Measurements from ENCODE around the gene EVI5L. TPM values are rescaled to one million over a fixed set of nuclear protein-coding genes. Genes with fewer than 3 reads are reported as not detected.

Gene EVI5L
- total and polyA plus RNA-seq, 2 of the 13 experiments (the other 11 are each of a cell fraction or from before 2014, with no cell fraction given), result 1.7 to 2.4 TPM

DNA sequence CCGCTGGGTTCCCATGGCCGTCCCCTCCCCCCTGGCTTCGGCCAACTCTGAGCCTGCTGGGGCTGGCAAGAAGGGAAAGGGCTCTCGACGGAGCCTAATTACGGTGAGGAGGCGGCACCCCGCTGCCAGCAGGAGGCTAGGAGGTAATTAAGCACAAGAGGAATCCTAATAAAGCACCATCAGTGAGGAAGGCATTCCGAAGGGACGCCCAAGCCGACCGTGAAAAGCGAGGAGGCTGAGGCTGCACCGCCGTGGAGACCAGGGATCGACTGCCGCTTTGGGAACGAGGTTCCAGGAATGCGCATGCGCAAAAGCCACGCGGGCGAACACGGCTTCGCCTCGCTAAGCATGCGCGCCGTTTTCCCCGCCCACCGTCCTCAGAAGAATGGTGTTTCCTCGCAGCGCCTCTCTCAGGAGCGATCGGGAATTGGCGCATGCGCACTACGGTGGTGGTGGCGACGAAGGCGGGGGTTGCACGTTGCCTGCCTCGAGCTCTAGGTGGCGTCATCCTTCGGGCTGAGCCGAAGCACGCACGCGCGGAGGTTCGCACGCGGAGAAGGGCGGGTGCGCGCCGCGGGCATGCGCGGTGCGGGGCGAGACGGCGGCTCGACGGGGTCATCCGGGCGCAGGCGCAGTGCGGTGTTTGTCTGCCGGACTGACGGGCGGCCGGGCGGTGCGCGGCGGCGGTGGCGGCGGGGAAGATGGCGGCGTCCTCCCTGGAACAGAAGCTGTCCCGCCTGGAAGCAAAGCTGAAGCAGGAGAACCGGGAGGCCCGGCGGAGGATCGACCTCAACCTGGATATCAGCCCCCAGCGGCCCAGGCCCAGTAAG, 73.4 kb downstream of the EVI5L start, which contains the start of gene MAP2K7 (continued):
- TF ChIP-seq, protein P1, sequence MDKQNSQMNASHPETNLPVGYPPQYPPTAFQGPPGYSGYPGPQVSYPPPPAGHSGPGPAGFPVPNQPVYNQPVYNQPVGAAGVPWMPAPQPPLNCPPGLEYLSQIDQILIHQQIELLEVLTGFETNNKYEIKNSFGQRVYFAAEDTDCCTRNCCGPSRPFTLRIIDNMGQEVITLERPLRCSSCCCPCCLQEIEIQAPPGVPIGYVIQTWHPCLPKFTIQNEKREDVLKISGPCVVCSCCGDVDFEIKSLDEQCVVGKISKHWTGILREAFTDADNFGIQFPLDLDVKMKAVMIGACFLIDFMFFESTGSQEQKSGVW (CRISPR knock-in tag; IDR thresholded peaks at IDR 0.05; ENCODE audit: borderline replicate concordance), result no peak
- TF ChIP-seq MIER2 (CRISPR knock-in tag; IDR thresholded peaks at IDR 0.05) (no peak), ZNF879 (CRISPR knock-in tag; IDR thresholded peaks at IDR 0.05) (peak; percentile 81; the same call in 1 of the 2 replicates), GATAD1 (CRISPR knock-in tag; IDR thresholded peaks at IDR 0.05) (peak; percentile 80), BRD4 (CRISPR knock-in tag; IDR thresholded peaks at IDR 0.05) (peak; percentile 57), KAT7 (CRISPR knock-in tag; IDR thresholded peaks at IDR 0.05; ENCODE audit: borderline replicate concordance) (no peak; the same call in 1 of the 2 replicates)
- TF ChIP-seq, protein P2, sequence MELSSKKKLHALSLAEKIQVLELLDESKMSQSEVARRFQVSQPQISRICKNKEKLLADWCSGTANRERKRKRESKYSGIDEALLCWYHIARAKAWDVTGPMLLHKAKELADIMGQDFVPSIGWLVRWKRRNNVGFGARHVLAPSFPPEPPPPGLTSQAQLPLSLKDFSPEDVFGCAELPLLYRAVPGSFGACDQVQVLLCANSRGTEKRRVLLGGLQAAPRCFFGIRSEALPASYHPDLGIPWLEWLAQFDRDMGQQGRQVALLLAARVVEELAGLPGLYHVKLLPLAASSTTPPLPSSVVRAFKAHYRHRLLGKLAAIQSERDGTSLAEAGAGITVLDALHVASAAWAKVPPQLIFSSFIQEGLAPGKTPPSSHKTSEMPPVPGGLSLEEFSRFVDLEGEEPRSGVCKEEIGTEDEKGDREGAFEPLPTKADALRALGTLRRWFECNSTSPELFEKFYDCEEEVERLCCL (CRISPR knock-in tag; IDR thresholded peaks at IDR 0.05; ENCODE audit: borderline replicate concordance), result 0 out of 2 replicates have a peak, but pooled peaks have one; percentile 85
- TF ChIP-seq, protein P3, sequence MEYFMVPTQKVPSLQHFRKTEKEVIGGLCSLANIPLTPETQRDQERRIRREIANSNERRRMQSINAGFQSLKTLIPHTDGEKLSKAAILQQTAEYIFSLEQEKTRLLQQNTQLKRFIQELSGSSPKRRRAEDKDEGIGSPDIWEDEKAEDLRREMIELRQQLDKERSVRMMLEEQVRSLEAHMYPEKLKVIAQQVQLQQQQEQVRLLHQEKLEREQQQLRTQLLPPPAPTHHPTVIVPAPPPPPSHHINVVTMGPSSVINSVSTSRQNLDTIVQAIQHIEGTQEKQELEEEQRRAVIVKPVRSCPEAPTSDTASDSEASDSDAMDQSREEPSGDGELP (IDR thresholded peaks at IDR 0.05; ENCODE audit: borderline replicate concordance, low read depth), result no peak; the same call in 1 of the 2 replicates
- TF ChIP-seq, protein P4, sequence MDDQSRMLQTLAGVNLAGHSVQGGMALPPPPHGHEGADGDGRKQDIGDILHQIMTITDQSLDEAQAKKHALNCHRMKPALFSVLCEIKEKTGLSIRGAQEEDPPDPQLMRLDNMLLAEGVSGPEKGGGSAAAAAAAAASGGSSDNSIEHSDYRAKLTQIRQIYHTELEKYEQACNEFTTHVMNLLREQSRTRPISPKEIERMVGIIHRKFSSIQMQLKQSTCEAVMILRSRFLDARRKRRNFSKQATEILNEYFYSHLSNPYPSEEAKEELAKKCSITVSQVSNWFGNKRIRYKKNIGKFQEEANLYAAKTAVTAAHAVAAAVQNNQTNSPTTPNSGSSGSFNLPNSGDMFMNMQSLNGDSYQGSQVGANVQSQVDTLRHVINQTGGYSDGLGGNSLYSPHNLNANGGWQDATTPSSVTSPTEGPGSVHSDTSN (CRISPR knock-in tag; IDR thresholded peaks at IDR 0.05; ENCODE audit: borderline replicate concordance), result no peak
- TF ChIP-seq, protein P5, sequence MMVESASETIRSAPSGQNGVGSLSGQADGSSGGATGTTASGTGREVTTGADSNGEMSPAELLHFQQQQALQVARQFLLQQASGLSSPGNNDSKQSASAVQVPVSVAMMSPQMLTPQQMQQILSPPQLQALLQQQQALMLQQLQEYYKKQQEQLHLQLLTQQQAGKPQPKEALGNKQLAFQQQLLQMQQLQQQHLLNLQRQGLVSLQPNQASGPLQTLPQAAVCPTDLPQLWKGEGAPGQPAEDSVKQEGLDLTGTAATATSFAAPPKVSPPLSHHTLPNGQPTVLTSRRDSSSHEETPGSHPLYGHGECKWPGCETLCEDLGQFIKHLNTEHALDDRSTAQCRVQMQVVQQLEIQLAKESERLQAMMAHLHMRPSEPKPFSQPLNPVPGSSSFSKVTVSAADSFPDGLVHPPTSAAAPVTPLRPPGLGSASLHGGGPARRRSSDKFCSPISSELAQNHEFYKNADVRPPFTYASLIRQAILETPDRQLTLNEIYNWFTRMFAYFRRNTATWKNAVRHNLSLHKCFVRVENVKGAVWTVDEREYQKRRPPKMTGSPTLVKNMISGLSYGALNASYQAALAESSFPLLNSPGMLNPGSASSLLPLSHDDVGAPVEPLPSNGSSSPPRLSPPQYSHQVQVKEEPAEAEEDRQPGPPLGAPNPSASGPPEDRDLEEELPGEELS (CRISPR knock-in tag; IDR thresholded peaks at IDR 0.05), result peak; percentile 30
- TF ChIP-seq, protein P6, sequence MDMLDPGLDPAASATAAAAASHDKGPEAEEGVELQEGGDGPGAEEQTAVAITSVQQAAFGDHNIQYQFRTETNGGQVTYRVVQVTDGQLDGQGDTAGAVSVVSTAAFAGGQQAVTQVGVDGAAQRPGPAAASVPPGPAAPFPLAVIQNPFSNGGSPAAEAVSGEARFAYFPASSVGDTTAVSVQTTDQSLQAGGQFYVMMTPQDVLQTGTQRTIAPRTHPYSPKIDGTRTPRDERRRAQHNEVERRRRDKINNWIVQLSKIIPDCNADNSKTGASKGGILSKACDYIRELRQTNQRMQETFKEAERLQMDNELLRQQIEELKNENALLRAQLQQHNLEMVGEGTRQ (IDR thresholded peaks at IDR 0.05; ENCODE audit: low read depth, low read length), result no peak
- TF ChIP-seq, protein P6 (CRISPR knock-in tag; IDR thresholded peaks at IDR 0.05; ENCODE audit: borderline replicate concordance), result peak; percentile 46; the same call in 1 of the 2 replicates
